ENCODE results near the gene TRABD2B.

Gene TRABD2B

GRCh38 chr1:47968556-47968888 lies 28.7 kb downstream of the TRABD2B start:
- H3K14ac ChIP-seq (ENCODE audit: low read length): no peak overlapping the region
- no peak overlapping the region for H3K4ac ChIP-seq (ENCODE audit: low read length)
- peaks cover 0 to 8% of the 10 kb centered on the region in 2 donors for H3K4me1 ChIP-seq (ENCODE audit: control insufficient read depth in 2 of 2, insufficient read depth in 1 of 2, low read depth in 1 of 2, low read length in 2 of 2)
- H4K8ac ChIP-seq (ENCODE audit: low read depth, low read length): no peak overlapping the region
- no peak overlapping the region for H2BK5ac ChIP-seq (ENCODE audit: low read length)
- H2BK15ac ChIP-seq (ENCODE audit: low read length): no peak overlapping the region
- no peak overlapping the region for H3K9ac ChIP-seq (ENCODE audit: low read depth, low read length, poor library complexity)
- H2BK12ac ChIP-seq (ENCODE audit: low read length): no peak overlapping the region
- H3K9me3 ChIP-seq (replicated peaks in 1 of 2; ENCODE audit: control insufficient read depth in 2 of 2, insufficient read depth in 1 of 2, low read depth in 1 of 2, low read length in 2 of 2): no peaks in the 10 kb centered on the region
- no peak overlapping the region for H3K18ac ChIP-seq (ENCODE audit: low read length)
- no peaks in the 10 kb centered on the region for H3K36me3 ChIP-seq (replicated peaks in 1 of 2; ENCODE audit: control insufficient read depth in 2 of 2, insufficient read depth in 2 of 2, low read length in 2 of 2)
- DNase-seq (ENCODE audit: low spot score): no peak
- H3K4me3 ChIP-seq (ENCODE audit: low read length in 2 of 2): no peak overlapping the region
- no peak overlapping the region for H4K91ac ChIP-seq (ENCODE audit: low read depth, low read length, poor library complexity)
- no peaks in the 10 kb centered on the region for H3K79me1 ChIP-seq (ENCODE audit: low read depth, low read length)
- H3K27me3 ChIP-seq (ENCODE audit: control insufficient read depth in 3 of 3, insufficient read depth in 3 of 3, low read depth in 1 of 3, low read length in 3 of 3): no peaks in the 10 kb centered on the region
- H3K4me2 ChIP-seq (ENCODE audit: insufficient read depth, low read length, poor library complexity, severe bottlenecking): no peak overlapping the region
- no peak overlapping the region for H2AFZ ChIP-seq (ENCODE audit: low read length)
- no CpG with 5 or more reads among the region's 3 CpGs for WGBS, 2 donors (ENCODE audit: extremely low coverage in 2 of 2, insufficient read length in 2 of 2, insufficient replicate concordance in 1 of 2)
- no peak overlapping the region for H3K23ac ChIP-seq (ENCODE audit: low read depth, low read length, poor library complexity)
- H2AK5ac ChIP-seq (ENCODE audit: low read depth, low read length): no peak overlapping the region
- H3K27ac ChIP-seq (replicated peaks; ENCODE audit: low read length): no peak overlapping the region
- H2BK120ac ChIP-seq (ENCODE audit: low read depth, low read length): no peak overlapping the region

GRCh38 chr1:47967864-47968555 lies 29.2 kb downstream of the TRABD2B start:
- H3K18ac ChIP-seq (ENCODE audit: low read length): no peak overlapping the region
- H3K14ac ChIP-seq (ENCODE audit: low read length): no peak overlapping the region
- no peak overlapping the region for H4K91ac ChIP-seq (ENCODE audit: low read depth, low read length, poor library complexity)
- H3K27ac ChIP-seq (replicated peaks; ENCODE audit: low read length): no peak overlapping the region
- no peak overlapping the region for H3K4me2 ChIP-seq (ENCODE audit: insufficient read depth, low read length, poor library complexity, severe bottlenecking)
- H3K27me3 ChIP-seq (ENCODE audit: control insufficient read depth in 3 of 3, insufficient read depth in 3 of 3, low read depth in 1 of 3, low read length in 3 of 3): no peaks in the 10 kb centered on the region
- no peak overlapping the region for H2BK120ac ChIP-seq (ENCODE audit: low read depth, low read length)
- no CpG with 5 or more reads among the region's 7 CpGs for WGBS, 2 donors (ENCODE audit: extremely low coverage in 2 of 2, insufficient read length in 2 of 2, insufficient replicate concordance in 1 of 2)
- no peaks in the 10 kb centered on the region for H3K36me3 ChIP-seq (replicated peaks in 1 of 2; ENCODE audit: control insufficient read depth in 2 of 2, insufficient read depth in 2 of 2, low read length in 2 of 2)
- no peak overlapping the region for H3K4ac ChIP-seq (ENCODE audit: low read length)
- no peaks in the 10 kb centered on the region for H3K9me3 ChIP-seq (replicated peaks in 1 of 2; ENCODE audit: control insufficient read depth in 2 of 2, insufficient read depth in 1 of 2, low read depth in 1 of 2, low read length in 2 of 2)
- no peak overlapping the region for H2AFZ ChIP-seq (ENCODE audit: low read length)
- no peak overlapping the region for H2AK5ac ChIP-seq (ENCODE audit: low read depth, low read length)
- no peaks in the 10 kb centered on the region for H3K79me1 ChIP-seq (ENCODE audit: low read depth, low read length)
- H2BK12ac ChIP-seq (ENCODE audit: low read length): no peak overlapping the region
- no peak overlapping the region for H3K23ac ChIP-seq (ENCODE audit: low read depth, low read length, poor library complexity)
- no peak overlapping the region for H3K9ac ChIP-seq (ENCODE audit: low read depth, low read length, poor library complexity)
- H2BK15ac ChIP-seq (ENCODE audit: low read length): no peak overlapping the region
- DNase-seq (ENCODE audit: low spot score): no peak
- H3K4me1 ChIP-seq (ENCODE audit: control insufficient read depth in 2 of 2, insufficient read depth in 1 of 2, low read depth in 1 of 2, low read length in 2 of 2): peaks cover 0 to 11% of the 10 kb centered on the region in 2 donors
- no peak overlapping the region for H4K8ac ChIP-seq (ENCODE audit: low read depth, low read length)
- H2BK5ac ChIP-seq (ENCODE audit: low read length): no peak overlapping the region
- H3K4me3 ChIP-seq (ENCODE audit: low read length in 2 of 2): no peak overlapping the region

- no peak overlapping the region for H2BK120ac ChIP-seq (ENCODE audit: low read depth, low read length)
- no peak overlapping the region for H3K23ac ChIP-seq (ENCODE audit: low read depth, low read length, poor library complexity)
- H4K91ac ChIP-seq (ENCODE audit: low read depth, low read length, poor library complexity): no peak overlapping the region
- H3K14ac ChIP-seq (ENCODE audit: low read length): no peak overlapping the region
- H2BK12ac ChIP-seq (ENCODE audit: low read length): no peak overlapping the region
- H3K9ac ChIP-seq (ENCODE audit: low read depth, low read length, poor library complexity): no peak overlapping the region
- H3K18ac ChIP-seq (ENCODE audit: low read length): no peak overlapping the region
- WGBS, 2 donors (ENCODE audit: extremely low coverage in 2 of 2, insufficient read length in 2 of 2, insufficient replicate concordance in 1 of 2): no CpG with 5 or more reads among the region's 4 CpGs
- H3K4me2 ChIP-seq (ENCODE audit: insufficient read depth, low read length, poor library complexity, severe bottlenecking): no peak overlapping the region
- H3K79me1 ChIP-seq (ENCODE audit: low read depth, low read length): no peaks in the 10 kb centered on the region
- H3K9me3 ChIP-seq (replicated peaks in 1 of 2; ENCODE audit: control insufficient read depth in 2 of 2, insufficient read depth in 1 of 2, low read depth in 1 of 2, low read length in 2 of 2): no peaks in the 10 kb centered on the region
- no peak overlapping the region for H2AK5ac ChIP-seq (ENCODE audit: low read depth, low read length)
- no peak overlapping the region for H2AFZ ChIP-seq (ENCODE audit: low read length)
- no peaks in the 10 kb centered on the region for H3K27me3 ChIP-seq (ENCODE audit: control insufficient read depth in 3 of 3, insufficient read depth in 3 of 3, low read depth in 1 of 3, low read length in 3 of 3)
- H3K4me1 ChIP-seq (ENCODE audit: control insufficient read depth in 2 of 2, insufficient read depth in 1 of 2, low read depth in 1 of 2, low read length in 2 of 2): peaks cover 0 to 13% of the 10 kb centered on the region in 2 donors
- no peak overlapping the region for H4K8ac ChIP-seq (ENCODE audit: low read depth, low read length)
- no peak overlapping the region for H3K4ac ChIP-seq (ENCODE audit: low read length)
- H3K27ac ChIP-seq (replicated peaks; ENCODE audit: low read length): no peak overlapping the region
- H3K4me3 ChIP-seq (ENCODE audit: low read length in 2 of 2): no peak overlapping the region
- H2BK15ac ChIP-seq (ENCODE audit: low read length): no peak overlapping the region
- no peak for DNase-seq (ENCODE audit: low spot score)
- no peaks in the 10 kb centered on the region for H3K36me3 ChIP-seq (replicated peaks in 1 of 2; ENCODE audit: control insufficient read depth in 2 of 2, insufficient read depth in 2 of 2, low read length in 2 of 2)
- no peak overlapping the region for H2BK5ac ChIP-seq (ENCODE audit: low read length)
Observed at GRCh38 chr1:47965816-47966215, 31.4 kb downstream of the TRABD2B start.

DNA sequence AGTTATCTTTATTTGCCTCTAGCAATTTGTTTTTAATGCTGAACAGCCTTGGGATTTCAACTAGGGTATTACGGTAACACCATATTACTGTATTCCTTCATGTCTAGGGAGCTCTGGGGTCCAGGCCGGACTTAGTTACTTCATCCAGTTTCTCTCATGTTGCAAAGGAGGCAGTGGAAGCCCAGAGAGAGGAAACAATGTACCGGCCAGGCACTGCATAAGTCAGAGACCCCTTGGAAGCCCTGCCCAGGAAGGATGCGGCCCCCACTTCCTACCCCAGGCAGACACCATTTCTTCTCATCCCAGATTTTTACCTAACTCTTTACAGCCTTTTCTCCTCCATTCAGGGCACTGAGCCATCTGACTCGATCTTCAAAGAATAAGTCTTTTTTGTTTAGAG lies 32.5 kb downstream of the TRABD2B start:
- Histone ChIP-seq H3K27me3 (ENCODE audit: control insufficient read depth in 3 of 3, insufficient read depth in 3 of 3, low read depth in 1 of 3, low read length in 3 of 3) (no peaks in the 10 kb centered on the region), H3K4me2 (ENCODE audit: insufficient read depth, low read length, poor library complexity, severe bottlenecking) (no peak overlapping the region), H2BK120ac (ENCODE audit: low read depth, low read length) (no peak overlapping the region), H3K9me3 (replicated peaks in 1 of 2; ENCODE audit: control insufficient read depth in 2 of 2, insufficient read depth in 1 of 2, low read depth in 1 of 2, low read length in 2 of 2) (no peaks in the 10 kb centered on the region), H4K8ac (ENCODE audit: low read depth, low read length) (no peak overlapping the region), H3K4me1 (ENCODE audit: control insufficient read depth in 2 of 2, insufficient read depth in 1 of 2, low read depth in 1 of 2, low read length in 2 of 2) (peaks cover 0 to 13% of the 10 kb centered on the region in 2 donors), H3K4ac (ENCODE audit: low read length) (no peak overlapping the region), H3K18ac (ENCODE audit: low read length) (no peak overlapping the region), H3K27ac (replicated peaks; ENCODE audit: low read length) (no peak overlapping the region), H2BK15ac (ENCODE audit: low read length) (no peak overlapping the region), H4K91ac (ENCODE audit: low read depth, low read length, poor library complexity) (no peak overlapping the region), H3K23ac (ENCODE audit: low read depth, low read length, poor library complexity) (no peak overlapping the region), H2BK12ac (ENCODE audit: low read length) (no peak overlapping the region), H3K36me3 (replicated peaks in 1 of 2; ENCODE audit: control insufficient read depth in 2 of 2, insufficient read depth in 2 of 2, low read length in 2 of 2) (no peaks in the 10 kb centered on the region), H2AK5ac (ENCODE audit: low read depth, low read length) (no peak overlapping the region), H2BK5ac (ENCODE audit: low read length) (no peak overlapping the region), H2AFZ (ENCODE audit: low read length) (no peak overlapping the region), H3K14ac (ENCODE audit: low read length) (no peak overlapping the region), H3K9ac (ENCODE audit: low read depth, low read length, poor library complexity) (no peak overlapping the region), H3K79me1 (ENCODE audit: low read depth, low read length) (no peaks in the 10 kb centered on the region), H3K4me3 (ENCODE audit: low read length in 2 of 2) (no peak overlapping the region)
- WGBS, 2 donors (ENCODE audit: extremely low coverage in 2 of 2, insufficient read length in 2 of 2, insufficient replicate concordance in 1 of 2): no CpG with 5 or more reads among the region's 5 CpGs
- no peak for DNase-seq (ENCODE audit: low spot score)

Data from neuronal stem cell (in vitro differentiated cells).